GM23338 (cell line): ENCODE results near the gene STOX1. TPM values are rescaled to one million over a fixed set of nuclear protein-coding genes. Genes with fewer than 3 reads are reported as not detected.

ENCODE experiments used
- ATAC-seq: fragments of 200-7000 bp; cut with Tn5 transposase; 3 replicates; pipeline ENCODE4 v1.9.1; 2020
- DNase-seq: peaks from one replicate; pipeline ENCODE4 v3.0.0-alpha.2; 2015; ENCODE audit warnings: low spot score
- H2AFZ ChIP-seq: fragments of 200-600 bp; sonication (generic); 2 replicates; pipeline ENCODE4 v1.8.0; 2016; ENCODE audit warnings: antibody characterized with exemption, mild to moderate bottlenecking, moderate library complexity
- H3F3A ChIP-seq: fragments of 200-600 bp; sonication (generic); replicated peaks from 2 replicates; pipeline ENCODE4 v1.8.0; 2017; ENCODE audit warnings: antibody characterized with exemption, mixed run types, low read depth
- H3K27ac ChIP-seq: fragments of 200-600 bp; sonication (generic); 2 replicates; pipeline ENCODE4 v1.6.1; 2016; ENCODE audit warnings: low read depth
- H3K27me3 ChIP-seq: fragments of 200-600 bp; sonication (generic); 2 replicates; pipeline ENCODE4 v1.8.0; 2016; ENCODE audit warnings: mild to moderate bottlenecking, mixed run types, moderate library complexity; ENCODE audit not compliant: insufficient read depth
- H3K36me3 ChIP-seq: fragments of 200-600 bp; sonication (generic); 2 replicates; pipeline ENCODE4 v1.8.0; 2016; ENCODE audit warnings: mild to moderate bottlenecking; ENCODE audit not compliant: insufficient read depth
- H3K4me1 ChIP-seq: fragments of 200-600 bp; sonication (generic); 2 replicates; pipeline ENCODE4 v1.8.0; 2016; ENCODE audit warnings: mild to moderate bottlenecking, moderate library complexity; ENCODE audit not compliant: insufficient read depth
- H3K4me2 ChIP-seq: fragments of 200-600 bp; sonication (generic); 2 replicates; pipeline ENCODE4 v1.7.1; 2017; ENCODE audit warnings: mixed run types
- H3K4me3 ChIP-seq: fragments of 200-600 bp; sonication (generic); 2 replicates; pipeline ENCODE4 v1.6.1; 2016; ENCODE audit warnings: mixed run types
- H3K79me2 ChIP-seq: fragments of 200-600 bp; sonication (generic); replicated peaks from 2 replicates; pipeline ENCODE4 v1.8.0; 2017; ENCODE audit warnings: mild to moderate bottlenecking; ENCODE audit not compliant: insufficient read depth
- H3K9me2 ChIP-seq: fragments of 200-600 bp; sonication (generic); 2 replicates; pipeline ENCODE4 v1.8.0; 2017; ENCODE audit not compliant: insufficient read depth
- H4K20me1 ChIP-seq: fragments of 200-600 bp; sonication (generic); replicated peaks from 2 replicates; pipeline ENCODE4 v1.8.0; 2017; ENCODE audit warnings: mild to moderate bottlenecking; ENCODE audit not compliant: insufficient read depth
- H3K27ac Mint-ChIP-seq: 2 replicates; pipeline ENCODE4 v1.8.0; 2020; ENCODE audit warnings: inconsistent platforms, mild to moderate bottlenecking, moderate library complexity, mixed read lengths
- H3K27me3 Mint-ChIP-seq: 3 replicates; pipeline ENCODE4 v1.8.0; 2022; ENCODE audit warnings: low read depth, mild to moderate bottlenecking, moderate library complexity, mixed read lengths, inconsistent platforms; ENCODE audit not compliant: insufficient read depth, poor library complexity
- H3K36me3 Mint-ChIP-seq: 3 replicates; pipeline ENCODE4 v1.8.0; 2021; ENCODE audit warnings: low read depth, mild to moderate bottlenecking, inconsistent platforms, moderate library complexity, mixed read lengths
- H3K4me1 Mint-ChIP-seq: 3 replicates; pipeline ENCODE4 v1.8.0; 2020; ENCODE audit warnings: mild to moderate bottlenecking, inconsistent platforms, mixed read lengths
- H3K4me3 Mint-ChIP-seq: 3 replicates; pipeline ENCODE4 v1.8.0; 2021; ENCODE audit warnings: moderate library complexity, mild to moderate bottlenecking, inconsistent platforms, mixed read lengths
- H3K9me3 Mint-ChIP-seq: 3 replicates; pipeline ENCODE4 v1.8.0; 2020; ENCODE audit warnings: moderate library complexity, mild to moderate bottlenecking, inconsistent platforms, mixed read lengths
- EZH2 ChIP-seq: fragments of 200-600 bp; sonication (generic); IDR thresholded peaks from one replicate; pipeline ENCODE4 v1.8.0; 2017; ENCODE audit warnings: antibody characterized with exemption, mild to moderate bottlenecking, low read depth; ENCODE audit not compliant: unreplicated experiment
- POLR2AphosphoS5 ChIP-seq: IDR thresholded peaks from 2 replicates; pipeline ENCODE4 v1.6.1; 2016; ENCODE audit warnings: antibody characterized with exemption, low read depth
- STAT1 ChIP-seq: IDR thresholded peaks from one replicate; pipeline ENCODE4 v1.6.1; 2016; ENCODE audit warnings: antibody characterized with exemption; ENCODE audit not compliant: unreplicated experiment
- ZNF114 ChIP-seq: fragments of 250-450 bp; sonication (Bioruptor Pico); IDR thresholded peaks from 2 replicates; pipeline ENCODE4 v1.5.0; 2020; ENCODE audit warnings: mild to moderate bottlenecking, moderate library complexity
- polyA plus RNA-seq: library from polyadenylated mRNA; unstranded; fragments of >200 nt; fragmentation: Nextera tagmentation; extraction: Ambion mirVana; gene quantifications from 2 replicates; pipeline ENCODE4 v1.2.1, GENCODE V29; 2016
- total RNA-seq: library from RNA; depleted of rRNA; stranded (reverse); fragments of >200 nt; shearing (Covaris generic); gene quantifications from 2 replicates; pipeline ENCODE4 v1.2.3, GENCODE V29; 2014
- TF ChIP-seq, protein P1 (sequence below): fragments of 250-450 bp; sonication (Bioruptor Pico); IDR thresholded peaks from 2 replicates; pipeline ENCODE4 v1.5.0; 2020; ENCODE audit warnings: mild to moderate bottlenecking, moderate library complexity
- TF ChIP-seq, protein P2 (sequence below), 2 experiments: fragments of 200-600 bp in 1 of 2; sonication (generic) in 1 of 2; conservative IDR thresholded peaks; 2 replicates each; pipeline versions ENCODE4 v1.5.1 to v1.6.1; 2016 to 2017; ENCODE audit warnings: antibody characterized with exemption in 2 of 2, low read depth in 2 of 2, mild to moderate bottlenecking in 2 of 2, moderate library complexity in 1 of 2
- TF ChIP-seq, protein P3 (sequence below): IDR thresholded peaks from 2 replicates; pipeline ENCODE4 v1.6.1; 2016; ENCODE audit warnings: antibody characterized with exemption

The STOX1 gene
- total and polyA plus RNA-seq, 2 experiments from 2014 or later: 1.6 to 2.2 TPM

DNA sequence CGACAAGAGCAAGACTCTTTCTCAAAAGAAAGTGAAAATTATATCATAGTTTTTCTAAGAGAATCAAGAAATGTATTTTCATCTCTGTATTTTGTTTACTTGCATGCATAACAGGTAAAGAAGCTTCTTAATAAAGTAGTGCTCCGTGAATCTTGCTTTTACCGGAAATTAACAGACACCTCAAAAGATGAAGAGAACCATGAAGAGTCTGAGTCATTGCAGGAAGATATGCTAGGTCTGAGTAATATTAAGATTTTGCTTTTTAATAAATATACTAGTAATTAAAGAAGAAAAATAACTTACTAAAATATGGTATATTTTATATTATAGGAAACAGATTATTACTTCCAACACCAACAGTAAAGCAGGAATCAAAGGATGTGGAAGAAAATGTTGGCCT lies 39.5 kb upstream of the STOX1 start (continued):
- TF ChIP-seq, protein P1, sequence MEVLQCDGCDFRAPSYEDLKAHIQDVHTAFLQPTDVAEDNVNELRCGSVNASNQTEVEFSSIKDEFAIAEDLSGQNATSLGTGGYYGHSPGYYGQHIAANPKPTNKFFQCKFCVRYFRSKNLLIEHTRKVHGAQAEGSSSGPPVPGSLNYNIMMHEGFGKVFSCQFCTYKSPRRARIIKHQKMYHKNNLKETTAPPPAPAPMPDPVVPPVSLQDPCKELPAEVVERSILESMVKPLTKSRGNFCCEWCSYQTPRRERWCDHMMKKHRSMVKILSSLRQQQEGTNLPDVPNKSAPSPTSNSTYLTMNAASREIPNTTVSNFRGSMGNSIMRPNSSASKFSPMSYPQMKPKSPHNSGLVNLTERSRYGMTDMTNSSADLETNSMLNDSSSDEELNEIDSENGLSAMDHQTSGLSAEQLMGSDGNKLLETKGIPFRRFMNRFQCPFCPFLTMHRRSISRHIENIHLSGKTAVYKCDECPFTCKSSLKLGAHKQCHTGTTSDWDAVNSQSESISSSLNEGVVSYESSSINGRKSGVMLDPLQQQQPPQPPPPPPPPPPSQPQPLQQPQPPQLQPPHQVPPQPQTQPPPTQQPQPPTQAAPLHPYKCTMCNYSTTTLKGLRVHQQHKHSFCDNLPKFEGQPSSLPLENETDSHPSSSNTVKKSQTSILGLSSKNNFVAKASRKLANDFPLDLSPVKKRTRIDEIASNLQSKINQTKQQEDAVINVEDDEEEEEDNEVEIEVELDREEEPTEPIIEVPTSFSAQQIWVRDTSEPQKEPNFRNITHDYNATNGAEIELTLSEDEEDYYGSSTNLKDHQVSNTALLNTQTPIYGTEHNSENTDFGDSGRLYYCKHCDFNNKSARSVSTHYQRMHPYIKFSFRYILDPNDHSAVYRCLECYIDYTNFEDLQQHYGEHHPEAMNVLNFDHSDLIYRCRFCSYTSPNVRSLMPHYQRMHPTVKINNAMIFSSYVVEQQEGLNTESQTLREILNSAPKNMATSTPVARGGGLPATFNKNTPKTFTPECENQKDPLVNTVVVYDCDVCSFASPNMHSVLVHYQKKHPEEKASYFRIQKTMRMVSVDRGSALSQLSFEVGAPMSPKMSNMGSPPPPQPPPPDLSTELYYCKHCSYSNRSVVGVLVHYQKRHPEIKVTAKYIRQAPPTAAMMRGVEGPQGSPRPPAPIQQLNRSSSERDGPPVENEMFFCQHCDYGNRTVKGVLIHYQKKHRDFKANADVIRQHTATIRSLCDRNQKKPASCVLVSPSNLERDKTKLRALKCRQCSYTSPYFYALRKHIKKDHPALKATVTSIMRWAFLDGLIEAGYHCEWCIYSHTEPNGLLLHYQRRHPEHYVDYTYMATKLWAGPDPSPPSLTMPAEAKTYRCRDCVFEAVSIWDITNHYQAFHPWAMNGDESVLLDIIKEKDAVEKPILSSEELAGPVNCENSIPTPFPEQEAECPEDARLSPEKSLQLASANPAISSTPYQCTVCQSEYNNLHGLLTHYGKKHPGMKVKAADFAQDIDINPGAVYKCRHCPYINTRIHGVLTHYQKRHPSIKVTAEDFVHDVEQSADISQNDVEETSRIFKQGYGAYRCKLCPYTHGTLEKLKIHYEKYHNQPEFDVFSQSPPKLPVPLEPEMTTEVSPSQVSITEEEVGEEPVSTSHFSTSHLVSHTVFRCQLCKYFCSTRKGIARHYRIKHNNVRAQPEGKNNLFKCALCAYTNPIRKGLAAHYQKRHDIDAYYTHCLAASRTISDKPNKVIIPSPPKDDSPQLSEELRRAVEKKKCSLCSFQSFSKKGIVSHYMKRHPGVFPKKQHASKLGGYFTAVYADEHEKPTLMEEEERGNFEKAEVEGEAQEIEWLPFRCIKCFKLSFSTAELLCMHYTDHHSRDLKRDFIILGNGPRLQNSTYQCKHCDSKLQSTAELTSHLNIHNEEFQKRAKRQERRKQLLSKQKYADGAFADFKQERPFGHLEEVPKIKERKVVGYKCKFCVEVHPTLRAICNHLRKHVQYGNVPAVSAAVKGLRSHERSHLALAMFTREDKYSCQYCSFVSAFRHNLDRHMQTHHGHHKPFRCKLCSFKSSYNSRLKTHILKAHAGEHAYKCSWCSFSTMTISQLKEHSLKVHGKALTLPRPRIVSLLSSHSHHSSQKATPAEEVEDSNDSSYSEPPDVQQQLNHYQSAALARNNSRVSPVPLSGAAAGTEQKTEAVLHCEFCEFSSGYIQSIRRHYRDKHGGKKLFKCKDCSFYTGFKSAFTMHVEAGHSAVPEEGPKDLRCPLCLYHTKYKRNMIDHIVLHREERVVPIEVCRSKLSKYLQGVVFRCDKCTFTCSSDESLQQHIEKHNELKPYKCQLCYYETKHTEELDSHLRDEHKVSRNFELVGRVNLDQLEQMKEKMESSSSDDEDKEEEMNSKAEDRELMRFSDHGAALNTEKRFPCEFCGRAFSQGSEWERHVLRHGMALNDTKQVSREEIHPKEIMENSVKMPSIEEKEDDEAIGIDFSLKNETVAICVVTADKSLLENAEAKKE (CRISPR knock-in tag): no peak

DNA sequence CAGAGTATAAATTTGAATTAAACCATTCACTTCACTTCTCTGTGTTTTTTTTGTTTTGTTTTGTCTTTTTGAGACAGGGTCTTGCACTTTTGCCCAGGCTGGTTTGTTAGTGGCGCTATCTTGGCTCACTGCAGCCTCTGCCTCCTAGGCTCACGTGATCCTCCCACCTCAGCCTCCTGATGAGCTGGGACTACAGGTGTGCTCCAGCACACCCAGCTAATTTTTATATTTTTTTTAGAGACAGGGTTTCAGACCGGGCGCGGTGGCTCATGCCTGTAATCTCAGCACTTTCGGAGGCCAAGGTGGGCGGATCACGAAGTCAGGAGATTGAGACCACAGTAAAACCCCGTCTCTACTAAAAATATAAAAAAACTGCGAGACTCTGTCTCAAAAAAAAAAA lies 36.9 kb upstream of the STOX1 start:
- Histone ChIP-seq H3K79me2 (no peaks in the 10 kb centered on the region; the same call in 1 of the 2 replicates), H3K4me1 (no peaks in the 10 kb centered on the region), H4K20me1 (peaks cover under 1% of the 10 kb centered on the region; the same call in 1 of the 2 replicates), H3K4me3 (no peak overlapping the region), H3K9me2 (no peaks in the 10 kb centered on the region), H3K36me3 (peaks cover 65% of the 10 kb centered on the region), H2AFZ (no peak overlapping the region), H3F3A (peaks cover 27% of the 10 kb centered on the region), H3K27ac (no peak overlapping the region), H3K27me3 (no peaks in the 10 kb centered on the region), H3K4me2 (no peak overlapping the region)
- Mint-ChIP-seq H3K4me1 (no peaks in the 10 kb centered on the region), H3K36me3 (peaks cover 77% of the 10 kb centered on the region), H3K27ac (no peak overlapping the region), H3K9me3 (no peaks in the 10 kb centered on the region), H3K27me3 (peaks cover 2% of the 10 kb centered on the region), H3K4me3 (no peak overlapping the region)
- ATAC-seq: no peak
- no peak for DNase-seq
- TF ChIP-seq, protein P1 (CRISPR knock-in tag): no peak
- TF ChIP-seq STAT1 (no peak), ZNF114 (CRISPR knock-in tag) (no peak), POLR2AphosphoS5 (no peak), EZH2 (no peak)
- TF ChIP-seq, protein P2, sequence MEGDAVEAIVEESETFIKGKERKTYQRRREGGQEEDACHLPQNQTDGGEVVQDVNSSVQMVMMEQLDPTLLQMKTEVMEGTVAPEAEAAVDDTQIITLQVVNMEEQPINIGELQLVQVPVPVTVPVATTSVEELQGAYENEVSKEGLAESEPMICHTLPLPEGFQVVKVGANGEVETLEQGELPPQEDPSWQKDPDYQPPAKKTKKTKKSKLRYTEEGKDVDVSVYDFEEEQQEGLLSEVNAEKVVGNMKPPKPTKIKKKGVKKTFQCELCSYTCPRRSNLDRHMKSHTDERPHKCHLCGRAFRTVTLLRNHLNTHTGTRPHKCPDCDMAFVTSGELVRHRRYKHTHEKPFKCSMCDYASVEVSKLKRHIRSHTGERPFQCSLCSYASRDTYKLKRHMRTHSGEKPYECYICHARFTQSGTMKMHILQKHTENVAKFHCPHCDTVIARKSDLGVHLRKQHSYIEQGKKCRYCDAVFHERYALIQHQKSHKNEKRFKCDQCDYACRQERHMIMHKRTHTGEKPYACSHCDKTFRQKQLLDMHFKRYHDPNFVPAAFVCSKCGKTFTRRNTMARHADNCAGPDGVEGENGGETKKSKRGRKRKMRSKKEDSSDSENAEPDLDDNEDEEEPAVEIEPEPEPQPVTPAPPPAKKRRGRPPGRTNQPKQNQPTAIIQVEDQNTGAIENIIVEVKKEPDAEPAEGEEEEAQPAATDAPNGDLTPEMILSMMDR (conservative IDR thresholded peaks at IDR 0.05; ENCODE audit: low read depth in 2 of 2): no peak
- TF ChIP-seq, protein P3, sequence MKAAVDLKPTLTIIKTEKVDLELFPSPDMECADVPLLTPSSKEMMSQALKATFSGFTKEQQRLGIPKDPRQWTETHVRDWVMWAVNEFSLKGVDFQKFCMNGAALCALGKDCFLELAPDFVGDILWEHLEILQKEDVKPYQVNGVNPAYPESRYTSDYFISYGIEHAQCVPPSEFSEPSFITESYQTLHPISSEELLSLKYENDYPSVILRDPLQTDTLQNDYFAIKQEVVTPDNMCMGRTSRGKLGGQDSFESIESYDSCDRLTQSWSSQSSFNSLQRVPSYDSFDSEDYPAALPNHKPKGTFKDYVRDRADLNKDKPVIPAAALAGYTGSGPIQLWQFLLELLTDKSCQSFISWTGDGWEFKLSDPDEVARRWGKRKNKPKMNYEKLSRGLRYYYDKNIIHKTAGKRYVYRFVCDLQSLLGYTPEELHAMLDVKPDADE: no peak
